HCT116 (cell line): Measurements from ENCODE around the gene CPEB2. TPM values are rescaled to one million over a fixed set of nuclear protein-coding genes. Genes with fewer than 3 reads are reported as not detected.

Experiments
- ATAC-seq: fragments of 200-7000 bp; cut with Tn5 transposase; 2 replicates; pipeline ENCODE4 v1.9.1; 2020; ENCODE audit warnings: mild to moderate bottlenecking, moderate library complexity
- BruUV-seq: library from RNA; stranded (reverse); fragments of 400-500 nt; replicated peaks from 2 replicates; lab custom pipeline; 2021; lab: Mats Ljungman, UMichigan
- CTCF ChIA-PET: fragments of 300-600 bp; sonication (Branson Sonifier 250); formaldehyde crosslinking; loops from one replicate; lab custom pipeline; 2021; ENCODE audit warnings: antibody characterized with exemption; lab: Charles Lee
- POLR2A ChIA-PET: fragments of 300-600, 350-600 bp; sonication (Branson Sonifier 250); formaldehyde crosslinking; loops from one replicate; lab custom pipeline; 2021; ENCODE audit warnings: antibody characterized with exemption; lab: Charles Lee
- RAD21 ChIA-PET, 2 experiments: fragments of 300-600 bp; sonication (Branson Sonifier 250); formaldehyde crosslinking; loops; one replicate each; lab custom pipeline; 2023; ENCODE audit warnings: low total read pairs in 2 of 2; ENCODE audit not compliant: uncharacterized antibody in 2 of 2, unreplicated experiment in 2 of 2, low non-redundant PET in 1 of 2; lab: Charles Lee
- DNase-seq: peaks from one replicate; pipeline ENCODE4 v3.0.0-alpha.2; 2010; ENCODE audit warnings: low read depth, low spot score
- H2AFZ ChIP-seq: fragments of 200-600 bp; shearing (Covaris generic), sonication (generic); 2 replicates; pipeline ENCODE4 v1.6.1; 2017; ENCODE audit warnings: low read depth, mixed run types, mixed read lengths, antibody characterized with exemption, low read length; ENCODE audit not compliant: poor library complexity, severe bottlenecking
- H3K27ac ChIP-seq: 2 replicates; pipeline ENCODE4 v1.5.1; 2012; ENCODE audit warnings: low read depth, low read length
- H3K27me3 ChIP-seq: fragments of 200-600 bp; sonication (generic); 2 replicates; pipeline ENCODE4 v1.6.1; 2016; ENCODE audit warnings: mixed run types, low read length, mixed read lengths; ENCODE audit not compliant: insufficient read depth
- H3K36me3 ChIP-seq, 2 experiments: fragments of 200-500 bp in 1 of 2; fragments of 200-600 bp in 1 of 2; sonication (Bioruptor generic) in 1 of 2; sonication (generic) in 1 of 2; 2 replicates each; pipeline versions ENCODE4 v1.5.1 to v1.6.1; 2014 to 2016; ENCODE audit warnings: low read length in 2 of 2, inconsistent platforms in 1 of 2, mixed read lengths in 1 of 2, mixed run types in 1 of 2; ENCODE audit not compliant: insufficient read depth in 2 of 2, control insufficient read depth in 1 of 2
- H3K4me1 ChIP-seq, 2 experiments: fragments of 200-600 bp in 1 of 2; sonication (generic) in 1 of 2; 2 replicates each; pipeline versions ENCODE4 v1.5.1 to v1.6.1; 2012 to 2017; ENCODE audit warnings: low read length in 2 of 2, inconsistent platforms in 1 of 2, mild to moderate bottlenecking in 1 of 2, mixed read lengths in 1 of 2, mixed run types in 1 of 2, moderate library complexity in 1 of 2; ENCODE audit not compliant: insufficient read depth in 2 of 2, control insufficient read depth in 1 of 2
- H3K4me2 ChIP-seq: fragments of 200-600 bp; sonication (generic); 2 replicates; pipeline ENCODE4 v1.6.1; 2017; ENCODE audit warnings: mixed run types, low read length, mixed read lengths
- H3K4me3 ChIP-seq, 2 experiments: fragments of 200-600 bp in 1 of 2; sonication (generic) in 1 of 2; replicated peaks in 1 of 2; 2 replicates each; pipeline ENCODE4 v1.5.1; 2011 to 2016; ENCODE audit warnings: low read length in 2 of 2, control low read depth in 1 of 2, low read depth in 1 of 2, mild to moderate bottlenecking in 1 of 2, mixed read lengths in 1 of 2, mixed run types in 1 of 2
- H3K79me2 ChIP-seq: fragments of 200-600 bp; sonication (generic); 2 replicates; pipeline ENCODE4 v1.6.1; 2017; ENCODE audit warnings: mild to moderate bottlenecking, mixed run types, low read length, moderate library complexity, mixed read lengths; ENCODE audit not compliant: insufficient read depth
- H3K9ac ChIP-seq: fragments of 200-600 bp; sonication (generic); 2 replicates; pipeline ENCODE4 v1.6.1; 2016; ENCODE audit warnings: low read length, mixed read lengths
- H3K9me2 ChIP-seq: fragments of 200-600 bp; sonication (generic), shearing (Covaris generic); 2 replicates; pipeline ENCODE4 v1.6.1; 2017; ENCODE audit warnings: mixed run types, mild to moderate bottlenecking, moderate library complexity; ENCODE audit not compliant: insufficient read depth
- H3K9me3 ChIP-seq, 2 experiments: fragments of 200-500 bp in 1 of 2; fragments of 200-600 bp in 1 of 2; sonication (Bioruptor generic) in 1 of 2; sonication (generic) in 1 of 2; 2 replicates each; pipeline ENCODE4 v1.6.1; 2014 to 2017; ENCODE audit warnings: low read length in 2 of 2, mixed read lengths in 2 of 2, inconsistent platforms in 1 of 2, low read depth in 1 of 2, mild to moderate bottlenecking in 1 of 2, mixed run types in 1 of 2, moderate library complexity in 1 of 2; ENCODE audit not compliant: control insufficient read depth in 1 of 2, insufficient read depth in 1 of 2
- H4K20me1 ChIP-seq: fragments of 200-600 bp; sonication (generic), shearing (Covaris generic); 2 replicates; pipeline ENCODE4 v1.6.1; 2017; ENCODE audit warnings: mixed run types, mild to moderate bottlenecking, moderate library complexity; ENCODE audit not compliant: insufficient read depth
- POLR2AphosphoS5 ChIP-seq: IDR thresholded peaks from 2 replicates; pipeline ENCODE4 v1.6.1; 2011; ENCODE audit warnings: mild to moderate bottlenecking, low read depth, low read length, moderate library complexity
- TCF7L2 ChIP-seq: IDR thresholded peaks from 2 replicates; pipeline ENCODE4 v1.7.0; 2011; ENCODE audit warnings: borderline replicate concordance, inconsistent platforms; ENCODE audit not compliant: insufficient read depth, insufficient read length; ENCODE audit errors: extremely low read depth
- intact Hi-C: fragments of 100-400 bp; cut with micrococcal nuclease; formaldehyde crosslinking; loops from 2 replicates; pipeline ENCODE4 v1.10.0; 2022
- total RNA-seq: library from RNA; stranded (reverse); gene quantifications from one replicate; pipeline ENCODE4 v1.2.1, GENCODE V29; 2021; ENCODE audit not compliant: unreplicated experiment
- TF ChIP-seq, protein P1 (sequence below): IDR thresholded peaks from 2 replicates; pipeline ENCODE4 v1.6.1; 2011; ENCODE audit warnings: mild to moderate bottlenecking, low read length, moderate library complexity; ENCODE audit not compliant: insufficient replicate concordance; ENCODE audit errors: extremely low read depth
- TF ChIP-seq, protein P2 (sequence below): IDR thresholded peaks from 2 replicates; pipeline ENCODE4 v1.6.1; 2012

CPEB2 gene
- total RNA-seq, 1 experiment from 2014 or later = 1.3 TPM

GRCh38 chr4:14994242-14994641, 8.0 kb upstream of the CPEB2 start (continued):
- TF ChIP-seq, protein P1, sequence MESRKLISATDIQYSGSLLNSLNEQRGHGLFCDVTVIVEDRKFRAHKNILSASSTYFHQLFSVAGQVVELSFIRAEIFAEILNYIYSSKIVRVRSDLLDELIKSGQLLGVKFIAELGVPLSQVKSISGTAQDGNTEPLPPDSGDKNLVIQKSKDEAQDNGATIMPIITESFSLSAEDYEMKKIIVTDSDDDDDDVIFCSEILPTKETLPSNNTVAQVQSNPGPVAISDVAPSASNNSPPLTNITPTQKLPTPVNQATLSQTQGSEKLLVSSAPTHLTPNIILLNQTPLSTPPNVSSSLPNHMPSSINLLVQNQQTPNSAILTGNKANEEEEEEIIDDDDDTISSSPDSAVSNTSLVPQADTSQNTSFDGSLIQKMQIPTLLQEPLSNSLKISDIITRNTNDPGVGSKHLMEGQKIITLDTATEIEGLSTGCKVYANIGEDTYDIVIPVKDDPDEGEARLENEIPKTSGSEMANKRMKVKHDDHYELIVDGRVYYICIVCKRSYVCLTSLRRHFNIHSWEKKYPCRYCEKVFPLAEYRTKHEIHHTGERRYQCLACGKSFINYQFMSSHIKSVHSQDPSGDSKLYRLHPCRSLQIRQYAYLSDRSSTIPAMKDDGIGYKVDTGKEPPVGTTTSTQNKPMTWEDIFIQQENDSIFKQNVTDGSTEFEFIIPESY = no peak
- TF ChIP-seq, all 23 proteins: peak for 2

DNA sequence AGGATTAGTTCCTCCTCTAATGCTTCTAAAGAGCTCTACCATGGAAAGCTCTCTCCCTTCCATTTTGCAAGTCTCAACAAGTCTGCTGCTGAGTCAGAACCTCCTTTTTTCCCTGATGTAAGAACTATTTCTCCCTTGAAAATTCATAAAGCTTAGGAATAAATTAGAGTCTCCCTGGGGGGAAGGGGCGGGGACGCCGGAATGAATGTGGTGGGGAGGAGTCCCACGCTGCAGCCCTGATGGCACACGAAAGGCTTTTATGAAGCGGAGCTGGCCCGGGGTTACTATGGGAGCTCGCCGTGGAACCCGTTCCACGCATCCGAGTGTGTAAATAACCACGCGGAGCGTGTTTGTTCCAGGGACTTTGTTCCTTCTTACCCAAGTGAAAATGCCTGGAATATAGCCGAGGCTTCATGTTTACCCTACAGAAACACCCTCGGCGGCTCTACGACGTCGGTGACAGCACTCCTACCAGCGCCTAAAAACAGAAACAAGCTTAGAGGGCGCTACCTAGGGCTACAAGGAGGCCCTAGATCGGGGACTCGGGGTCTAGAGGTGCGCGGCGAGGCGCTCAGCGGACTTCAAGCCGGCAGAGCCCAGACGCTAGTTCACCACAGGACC, 923 bp upstream of the CPEB2 start:
- Histone ChIP-seq H3K36me3 (no peaks in the 10 kb centered on the region), H3K4me3 (peak overlapping the region; percentile 65 to 66), H3K9me2 (no peaks in the 10 kb centered on the region), H3K4me1 (peaks cover 2 to 18% of the 10 kb centered on the region in 2 experiments; a peak in 3 of 4 replicates), H3K9me3 (no peaks in the 10 kb centered on the region), H2AFZ (peak overlapping the region; percentile 96), H3K79me2 (no peaks in the 10 kb centered on the region), H3K4me2 (peak overlapping the region; percentile 94), H3K9ac (peak overlapping the region; percentile 62), H3K27ac (peak overlapping the region; percentile 71; the same call in 1 of the 2 replicates), H4K20me1 (no peaks in the 10 kb centered on the region), H3K27me3 (no peaks in the 10 kb centered on the region)
- ChIA-PET POLR2A (no interaction called here), CTCF (no interaction called here), RAD21 (no interaction called here)
- no TSS peak for BruUV-seq
- no peak for DNase-seq
- ATAC-seq = peak; percentile 39
- intact Hi-C loops = loop anchor here (5.0 to 10.0 kb wide), 3 partner anchors 144 to 1377 kb away; partner anchors contain the start of gene BOD1L1
- TF ChIP-seq, protein P2, sequence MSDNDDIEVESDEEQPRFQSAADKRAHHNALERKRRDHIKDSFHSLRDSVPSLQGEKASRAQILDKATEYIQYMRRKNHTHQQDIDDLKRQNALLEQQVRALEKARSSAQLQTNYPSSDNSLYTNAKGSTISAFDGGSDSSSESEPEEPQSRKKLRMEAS = 0 out of 2 replicates have a peak, but pooled peaks have one; percentile 19
- TF ChIP-seq, protein P1 = no peak
- TF ChIP-seq POLR2AphosphoS5 = no peak
- no peak for TF ChIP-seq TCF7L2
